GM19328 (cell line): Measurements from ENCODE around the gene FZD1.

Source experiments
- ATAC-seq: cut with Tn5 transposase; IDR thresholded peaks from one replicate; pipeline ENCODE4 v1.9.1; 2021; ENCODE audit warnings: mild to moderate bottlenecking, moderate library complexity; ENCODE audit not compliant: unreplicated experiment

The FZD1 gene

DNA sequence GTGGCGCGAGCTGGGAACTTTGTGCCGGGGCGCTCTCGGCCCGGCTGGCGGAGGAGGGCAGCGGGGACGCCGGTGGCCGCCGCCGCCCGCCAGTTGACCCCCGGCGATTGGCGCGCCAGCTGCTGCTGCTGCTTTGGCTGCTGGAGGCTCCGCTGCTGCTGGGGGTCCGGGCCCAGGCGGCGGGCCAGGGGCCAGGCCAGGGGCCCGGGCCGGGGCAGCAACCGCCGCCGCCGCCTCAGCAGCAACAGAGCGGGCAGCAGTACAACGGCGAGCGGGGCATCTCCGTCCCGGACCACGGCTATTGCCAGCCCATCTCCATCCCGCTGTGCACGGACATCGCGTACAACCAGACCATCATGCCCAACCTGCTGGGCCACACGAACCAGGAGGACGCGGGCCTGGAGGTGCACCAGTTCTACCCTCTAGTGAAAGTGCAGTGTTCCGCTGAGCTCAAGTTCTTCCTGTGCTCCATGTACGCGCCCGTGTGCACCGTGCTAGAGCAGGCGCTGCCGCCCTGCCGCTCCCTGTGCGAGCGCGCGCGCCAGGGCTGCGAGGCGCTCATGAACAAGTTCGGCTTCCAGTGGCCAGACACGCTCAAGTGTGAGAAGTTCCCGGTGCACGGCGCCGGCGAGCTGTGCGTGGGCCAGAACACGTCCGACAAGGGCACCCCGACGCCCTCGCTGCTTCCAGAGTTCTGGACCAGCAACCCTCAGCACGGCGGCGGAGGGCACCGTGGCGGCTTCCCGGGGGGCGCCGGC lies 870 bp downstream of the FZD1 start:
- peak; percentile 33 for ATAC-seq

DNA sequence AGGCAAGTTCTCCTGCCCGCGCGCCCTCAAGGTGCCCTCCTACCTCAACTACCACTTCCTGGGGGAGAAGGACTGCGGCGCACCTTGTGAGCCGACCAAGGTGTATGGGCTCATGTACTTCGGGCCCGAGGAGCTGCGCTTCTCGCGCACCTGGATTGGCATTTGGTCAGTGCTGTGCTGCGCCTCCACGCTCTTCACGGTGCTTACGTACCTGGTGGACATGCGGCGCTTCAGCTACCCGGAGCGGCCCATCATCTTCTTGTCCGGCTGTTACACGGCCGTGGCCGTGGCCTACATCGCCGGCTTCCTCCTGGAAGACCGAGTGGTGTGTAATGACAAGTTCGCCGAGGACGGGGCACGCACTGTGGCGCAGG lies 1.4 kb downstream of the FZD1 start:
- ATAC-seq: no peak

DNA sequence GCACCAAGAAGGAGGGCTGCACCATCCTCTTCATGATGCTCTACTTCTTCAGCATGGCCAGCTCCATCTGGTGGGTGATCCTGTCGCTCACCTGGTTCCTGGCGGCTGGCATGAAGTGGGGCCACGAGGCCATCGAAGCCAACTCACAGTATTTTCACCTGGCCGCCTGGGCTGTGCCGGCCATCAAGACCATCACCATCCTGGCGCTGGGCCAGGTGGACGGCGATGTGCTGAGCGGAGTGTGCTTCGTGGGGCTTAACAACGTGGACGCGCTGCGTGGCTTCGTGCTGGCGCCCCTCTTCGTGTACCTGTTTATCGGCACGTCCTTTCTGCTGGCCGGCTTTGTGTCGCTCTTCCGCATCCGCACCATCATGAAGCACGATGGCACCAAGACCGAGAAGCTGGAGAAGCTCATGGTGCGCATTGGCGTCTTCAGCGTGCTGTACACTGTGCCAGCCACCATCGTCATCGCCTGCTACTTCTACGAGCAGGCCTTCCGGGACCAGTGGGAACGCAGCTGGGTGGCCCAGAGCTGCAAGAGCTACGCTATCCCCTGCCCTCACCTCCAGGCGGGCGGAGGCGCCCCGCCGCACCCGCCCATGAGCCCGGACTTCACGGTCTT lies 1.9 kb downstream of the FZD1 start:
- no peak for ATAC-seq

DNA sequence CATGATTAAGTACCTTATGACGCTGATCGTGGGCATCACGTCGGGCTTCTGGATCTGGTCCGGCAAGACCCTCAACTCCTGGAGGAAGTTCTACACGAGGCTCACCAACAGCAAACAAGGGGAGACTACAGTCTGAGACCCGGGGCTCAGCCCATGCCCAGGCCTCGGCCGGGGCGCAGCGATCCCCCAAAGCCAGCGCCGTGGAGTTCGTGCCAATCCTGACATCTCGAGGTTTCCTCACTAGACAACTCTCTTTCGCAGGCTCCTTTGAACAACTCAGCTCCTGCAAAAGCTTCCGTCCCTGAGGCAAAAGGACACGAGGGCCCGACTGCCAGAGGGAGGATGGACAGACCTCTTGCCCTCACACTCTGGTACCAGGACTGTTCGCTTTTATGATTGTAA lies 2.5 kb downstream of the FZD1 start:
- no peak for ATAC-seq

DNA sequence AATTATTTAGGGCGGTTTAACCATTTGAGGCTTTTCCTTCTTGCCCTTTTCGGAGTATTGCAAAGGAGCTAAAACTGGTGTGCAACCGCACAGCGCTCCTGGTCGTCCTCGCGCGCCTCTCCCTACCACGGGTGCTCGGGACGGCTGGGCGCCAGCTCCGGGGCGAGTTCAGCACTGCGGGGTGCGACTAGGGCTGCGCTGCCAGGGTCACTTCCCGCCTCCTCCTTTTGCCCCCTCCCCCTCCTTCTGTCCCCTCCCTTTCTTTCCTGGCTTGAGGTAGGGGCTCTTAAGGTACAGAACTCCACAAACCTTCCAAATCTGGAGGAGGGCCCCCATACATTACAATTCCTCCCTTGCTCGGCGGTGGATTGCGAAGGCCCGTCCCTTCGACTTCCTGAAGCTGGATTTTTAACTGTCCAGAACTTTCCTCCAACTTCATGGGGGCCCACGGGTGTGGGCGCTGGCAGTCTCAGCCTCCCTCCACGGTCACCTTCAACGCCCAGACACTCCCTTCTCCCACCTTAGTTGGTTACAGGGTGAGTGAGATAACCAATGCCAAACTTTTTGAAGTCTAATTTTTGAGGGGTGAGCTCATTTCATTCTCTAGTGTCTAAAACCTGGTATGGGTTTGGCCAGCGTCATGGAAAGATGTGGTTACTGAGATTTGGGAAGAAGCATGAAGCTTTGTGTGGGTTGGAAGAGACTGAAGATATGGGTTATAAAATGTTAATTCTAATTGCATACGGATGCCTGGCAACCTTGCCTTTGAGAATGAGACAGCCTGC lies 3.1 kb downstream of the FZD1 start:
- no peak for ATAC-seq

DNA sequence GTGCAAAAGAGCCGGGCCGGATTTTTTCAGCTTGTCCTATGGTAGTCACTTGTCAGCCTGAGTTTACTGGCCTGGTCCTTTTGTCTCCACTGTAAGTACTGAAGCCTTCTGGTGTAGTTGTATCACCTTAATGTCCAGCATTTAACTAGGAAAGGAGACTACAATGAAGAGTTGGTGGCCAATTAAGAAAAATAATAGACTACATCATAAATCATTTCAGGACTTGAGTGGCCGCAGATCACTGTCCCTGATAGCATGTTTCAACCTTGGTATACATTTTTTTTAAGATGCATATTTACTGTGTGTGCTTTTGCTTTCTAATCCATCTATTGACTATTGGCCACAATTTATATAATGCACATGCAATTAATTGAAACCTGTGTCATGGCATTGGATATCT lies 6.1 kb downstream of the FZD1 start:
- ATAC-seq: no peak

DNA sequence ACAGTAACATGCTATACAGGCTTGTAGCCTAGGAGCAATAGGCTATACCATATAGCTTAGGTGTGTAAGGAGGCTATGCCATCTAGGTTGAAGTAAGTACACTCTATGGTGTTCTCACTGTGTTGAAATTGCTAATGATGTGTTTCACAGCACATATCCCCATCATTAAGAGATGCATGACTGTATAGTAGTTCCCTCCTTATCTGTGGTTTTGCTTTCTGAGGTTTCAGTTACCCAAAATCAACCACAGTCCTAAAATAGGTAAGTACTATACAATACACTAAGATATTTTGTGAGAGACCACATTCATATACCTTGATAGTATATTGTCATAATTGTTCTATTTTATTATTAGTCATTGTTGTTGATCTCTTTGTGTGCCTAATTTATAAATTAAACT lies 12.7 kb downstream of the FZD1 start:
- ATAC-seq: peak; percentile 96

DNA sequence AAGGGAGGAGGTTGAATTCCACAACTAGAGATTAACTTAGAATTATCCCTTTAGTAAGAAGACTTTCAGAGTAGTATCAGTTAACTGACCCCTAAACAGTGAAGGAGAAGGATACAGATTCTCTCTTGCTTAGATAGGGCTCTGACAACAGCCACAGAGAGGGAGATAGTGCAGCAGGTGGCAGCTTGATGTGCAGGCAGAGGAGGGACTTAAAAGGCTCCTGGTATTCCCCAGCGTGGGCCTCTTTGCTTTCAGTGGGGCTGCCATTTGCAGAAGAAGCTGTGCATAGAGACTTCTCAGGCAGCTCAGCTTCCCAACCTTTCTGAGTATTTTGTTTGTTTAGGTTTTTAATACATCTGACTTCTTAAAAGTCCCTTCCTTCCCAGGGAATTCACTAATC lies 16.0 kb downstream of the FZD1 start:
- no peak for ATAC-seq

DNA sequence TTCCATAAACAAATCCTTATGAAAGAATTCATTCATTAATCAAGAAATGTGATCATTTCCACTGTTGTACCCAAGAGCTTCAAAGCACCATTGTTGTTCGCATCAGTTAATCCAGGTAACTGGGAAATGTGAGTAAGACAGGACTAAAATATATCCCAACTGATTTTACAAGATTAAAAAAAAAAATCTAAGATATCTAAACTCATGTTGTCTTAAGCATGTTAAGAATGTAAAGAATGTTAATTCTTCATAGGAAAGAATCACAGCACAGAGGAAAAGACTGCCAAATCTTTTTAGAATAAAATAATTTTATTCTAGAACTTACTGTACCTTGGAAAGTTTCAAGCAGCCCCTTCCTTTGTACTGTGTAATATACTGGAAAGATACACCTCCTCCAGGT lies 16.4 kb downstream of the FZD1 start:
- no peak for ATAC-seq

DNA sequence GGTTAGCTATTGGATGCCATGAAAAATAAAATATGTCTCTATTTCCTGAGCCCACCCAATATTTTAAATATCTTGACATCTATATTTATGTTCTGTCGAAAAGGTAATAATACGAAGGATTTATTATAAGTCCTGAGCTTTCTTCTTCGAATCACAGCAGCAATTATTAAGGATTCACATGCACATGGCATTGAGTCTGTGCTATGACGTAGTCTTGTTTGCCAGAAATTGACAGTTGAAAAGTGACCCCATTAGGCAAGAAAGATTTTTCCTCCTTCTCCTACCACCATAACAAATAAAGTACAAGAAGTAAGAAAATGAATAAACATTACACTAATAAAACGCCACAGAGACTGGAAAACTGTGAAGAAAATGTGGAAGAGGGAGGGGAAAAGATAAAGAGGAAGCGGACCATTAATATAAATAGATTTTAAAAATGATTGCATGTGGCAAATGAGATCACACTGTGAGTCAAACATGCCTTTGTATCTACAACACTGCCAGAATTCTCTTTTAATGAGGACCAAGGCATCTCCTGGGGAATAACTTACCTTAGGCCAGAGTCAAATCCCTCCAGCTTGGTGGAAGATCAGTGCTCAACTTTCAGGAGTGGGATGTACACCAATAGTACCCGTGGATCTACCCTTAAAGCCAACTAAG lies 21.6 kb downstream of the FZD1 start:
- no peak for ATAC-seq

DNA sequence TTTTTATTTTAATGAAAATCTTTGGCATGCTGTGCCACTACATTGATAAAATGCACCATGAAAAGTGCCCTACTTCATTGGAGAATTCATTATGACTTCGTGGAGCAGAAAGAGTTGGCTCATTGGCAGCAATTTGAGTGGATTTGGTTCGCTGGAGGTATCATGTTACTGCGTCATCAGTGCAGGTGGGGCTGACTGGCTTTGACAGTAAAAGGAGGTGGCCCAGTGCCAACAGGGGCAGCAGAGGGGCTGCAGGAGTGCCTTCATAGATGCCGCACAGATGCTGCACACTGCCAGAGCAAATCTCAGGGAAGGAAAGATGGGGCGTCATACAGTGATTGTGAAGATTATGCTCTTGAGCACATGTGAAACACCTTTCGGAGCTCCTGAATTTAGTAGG lies 22.2 kb downstream of the FZD1 start:
- ATAC-seq: no peak

DNA sequence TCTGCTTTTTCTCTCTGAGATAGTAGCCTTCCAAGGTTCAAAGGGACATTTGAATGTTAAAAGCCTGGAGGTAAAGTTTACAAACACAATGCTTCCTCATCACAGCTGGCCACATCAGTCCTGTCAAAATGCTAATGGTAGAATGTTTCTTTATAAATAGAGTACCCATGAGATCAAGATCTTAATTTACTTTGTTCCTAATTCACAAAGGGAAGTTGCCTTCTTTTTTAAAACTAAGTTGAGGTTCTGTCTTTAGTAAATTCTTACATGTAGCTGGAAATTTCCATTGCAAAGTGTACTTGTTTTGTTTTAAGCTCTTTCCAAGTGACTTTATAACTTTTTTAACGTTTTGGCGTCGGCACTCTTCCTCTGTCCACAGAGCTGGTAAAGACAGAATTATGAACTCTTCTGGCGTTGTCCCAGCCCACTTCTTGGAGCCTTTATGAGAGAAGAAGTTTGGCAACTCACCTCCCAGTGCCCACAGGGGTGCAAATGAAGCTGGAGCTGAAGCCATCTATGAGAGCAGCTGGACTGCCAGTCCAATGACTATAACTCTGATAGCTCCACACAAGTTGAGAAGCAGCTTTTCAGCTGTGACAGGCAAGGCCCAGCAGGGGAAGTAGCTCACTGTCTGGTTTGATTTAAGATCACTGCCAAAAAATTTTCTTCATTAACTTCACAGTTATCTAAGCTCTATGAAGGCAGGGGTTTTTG lies 23.3 kb downstream of the FZD1 start:
- no peak for ATAC-seq

DNA sequence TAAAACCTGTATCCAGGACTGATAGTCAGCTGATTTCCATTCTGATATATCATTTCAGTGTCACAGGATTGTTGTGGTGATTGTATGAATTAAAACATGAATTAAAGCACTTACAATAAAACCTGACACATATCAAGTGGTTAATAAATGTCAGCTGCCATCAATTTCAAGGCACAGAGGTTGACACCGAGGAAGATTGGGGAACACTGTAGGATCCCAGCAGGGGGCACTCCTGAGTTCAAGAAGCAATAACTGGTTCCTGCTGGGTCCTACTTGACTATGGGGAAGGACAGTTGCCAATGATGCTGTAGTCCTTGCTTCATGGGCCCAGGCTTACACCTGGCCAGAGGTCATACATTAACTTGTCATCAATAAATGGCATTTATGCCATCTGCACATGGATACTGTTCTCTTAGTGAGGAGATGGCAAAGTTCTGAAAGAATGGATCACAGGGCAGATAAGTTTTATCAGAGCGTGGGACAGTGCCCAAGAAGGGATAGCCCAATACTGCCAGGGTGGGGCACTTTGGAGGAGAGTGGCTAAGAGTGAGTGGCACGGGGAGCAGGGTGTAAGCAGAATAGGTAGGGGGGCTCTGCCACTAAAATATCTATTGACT lies 24.1 kb downstream of the FZD1 start:
- ATAC-seq: no peak

DNA sequence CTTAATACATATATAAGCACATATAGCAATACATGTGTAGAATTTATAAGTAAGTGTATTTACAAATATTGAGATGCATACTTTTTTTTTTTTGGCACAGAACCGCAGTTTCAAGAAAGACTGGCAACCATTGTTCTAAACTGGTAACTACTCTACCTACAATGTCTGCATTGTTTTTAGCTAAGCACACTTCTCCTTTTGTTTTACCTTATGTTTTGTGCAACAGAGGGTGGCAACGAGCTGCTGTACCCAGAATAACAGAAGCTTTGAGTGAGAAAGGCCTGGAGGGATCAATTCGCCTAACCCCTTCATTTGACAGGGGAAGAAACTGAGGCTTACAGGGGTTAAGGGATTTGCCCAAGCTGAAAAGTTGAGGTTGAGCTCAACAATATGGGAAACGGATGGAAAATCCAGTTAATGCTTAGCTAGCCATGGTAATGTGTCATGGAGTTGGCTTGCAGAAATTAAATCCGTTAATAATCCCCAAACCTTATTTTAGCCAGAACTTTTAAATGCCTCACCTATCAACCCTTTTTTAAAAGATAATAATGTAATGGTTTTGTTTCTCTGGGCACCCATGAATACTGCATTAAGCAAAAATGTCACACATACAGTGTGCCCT lies 25.5 kb downstream of the FZD1 start:
- ATAC-seq: no peak

DNA sequence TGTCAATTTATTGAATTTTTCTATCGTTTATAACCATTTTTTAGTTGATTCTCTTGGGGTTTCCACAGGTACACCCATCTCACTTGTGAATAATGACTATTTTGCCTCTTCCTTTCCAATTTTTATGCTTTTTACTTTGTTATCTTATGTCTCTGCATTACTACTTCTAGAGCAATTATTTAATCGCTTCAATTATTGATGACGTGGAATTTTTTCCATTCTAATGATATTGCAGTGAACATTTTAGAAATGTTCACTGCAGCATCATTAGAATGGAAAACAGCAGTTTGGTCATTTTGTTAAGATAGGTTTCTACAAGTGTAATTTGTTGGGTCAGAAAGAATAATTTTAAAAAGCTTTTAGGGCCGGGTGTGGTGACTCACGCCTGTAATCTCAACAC lies 27.1 kb downstream of the FZD1 start:
- ATAC-seq: no peak

DNA sequence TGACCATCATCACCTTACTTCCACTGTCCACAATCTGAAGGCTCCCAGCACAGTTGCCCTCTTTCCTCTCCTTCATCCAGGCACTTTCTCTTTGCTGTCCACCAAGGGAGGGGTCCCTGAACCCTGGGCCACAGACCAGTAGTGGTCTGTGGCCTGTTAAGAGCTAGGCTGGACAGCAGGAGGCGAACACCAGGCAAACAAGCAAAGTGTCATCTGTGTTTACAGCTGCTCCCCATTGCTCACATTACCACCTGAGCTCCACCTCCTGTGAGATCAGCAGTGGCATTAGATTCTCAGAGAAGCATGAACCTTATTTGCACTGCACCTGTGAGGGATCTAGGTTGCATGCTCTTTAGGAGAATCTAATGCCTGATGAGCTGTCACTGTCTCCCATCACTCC lies 27.7 kb downstream of the FZD1 start:
- no peak for ATAC-seq

DNA sequence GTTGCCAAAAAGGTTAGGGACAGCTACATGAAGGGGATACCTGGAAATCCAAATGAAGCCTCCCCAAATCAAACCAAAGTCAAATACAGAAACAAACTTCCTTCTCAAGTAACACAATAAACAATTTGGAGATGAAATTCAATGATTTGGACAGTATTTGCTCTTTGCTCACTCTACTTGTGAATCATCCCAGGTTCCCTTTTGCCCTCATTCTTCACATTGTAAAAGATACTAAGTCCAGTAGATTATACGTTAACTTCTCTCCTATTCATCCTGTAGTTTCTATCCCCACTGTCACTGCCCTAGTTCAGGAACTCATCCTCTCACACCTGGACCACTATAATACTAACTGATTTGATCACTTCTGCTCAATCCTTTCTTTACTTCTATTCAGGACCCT lies 28.3 kb downstream of the FZD1 start:
- no peak for ATAC-seq

DNA sequence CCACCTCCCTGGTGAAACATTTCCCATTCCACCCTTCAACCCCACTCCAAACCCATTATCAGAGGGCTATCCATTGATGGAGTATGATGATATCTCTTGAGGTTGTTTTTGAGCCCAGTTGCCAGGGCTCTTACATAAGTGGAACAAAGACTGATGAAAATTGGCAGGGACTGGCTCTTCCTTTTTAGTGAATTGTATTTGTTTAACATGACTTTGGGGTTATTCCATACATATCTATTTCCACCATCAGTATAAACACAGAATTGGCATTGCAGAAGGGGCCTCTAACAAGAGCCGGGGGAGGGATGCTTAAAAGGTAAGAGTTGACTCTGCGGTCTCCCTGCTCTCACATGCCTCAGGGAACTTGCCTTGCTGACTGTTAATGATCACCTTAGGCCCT lies 28.9 kb downstream of the FZD1 start:
- no peak for ATAC-seq

DNA sequence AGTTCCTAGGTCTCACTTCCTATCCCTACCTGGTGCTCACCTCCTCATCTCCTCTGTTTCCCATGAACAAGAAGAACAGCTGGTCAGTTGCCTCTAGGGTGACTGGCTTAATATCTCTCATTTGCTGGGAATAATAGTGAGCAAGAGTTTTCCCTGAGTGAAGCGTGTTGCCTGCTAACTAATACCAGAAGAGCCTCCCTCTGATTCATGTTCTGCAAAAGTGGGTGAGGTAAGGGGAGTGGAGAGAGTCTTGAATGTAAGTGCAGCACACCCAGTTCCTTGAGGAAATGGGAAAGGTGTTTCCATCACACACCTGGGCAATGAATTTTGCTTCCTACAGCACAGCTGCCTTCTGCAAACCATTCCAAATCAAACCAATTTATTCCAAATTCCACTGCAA lies 29.6 kb downstream of the FZD1 start:
- ATAC-seq: no peak

DNA sequence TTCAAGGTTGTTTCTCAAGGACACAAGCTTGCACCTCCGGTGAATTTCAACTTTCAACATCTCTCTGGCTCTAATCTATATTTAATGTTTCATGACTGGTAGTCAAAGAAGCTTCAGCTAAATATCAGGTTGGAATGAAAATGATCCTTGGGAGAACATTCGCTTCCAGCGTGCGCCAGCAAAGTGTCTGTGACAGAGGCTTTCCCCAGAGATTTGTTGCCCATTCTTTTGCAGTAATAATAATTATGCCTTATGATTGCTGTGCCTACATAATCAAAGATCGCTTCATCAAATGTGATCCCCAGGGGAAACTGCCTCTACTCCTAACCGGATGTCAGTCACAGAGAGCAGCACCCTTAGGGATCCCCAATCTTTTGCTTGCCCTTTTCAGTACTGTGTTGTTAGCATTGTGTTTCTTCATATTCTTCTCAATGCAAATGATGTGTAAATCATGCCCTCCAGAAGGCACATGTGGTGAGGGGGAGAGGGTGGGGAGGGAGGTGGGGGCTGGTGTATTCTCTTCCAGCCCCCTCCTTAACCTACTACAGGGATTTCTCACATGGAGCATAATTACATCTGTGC lies 30.5 kb downstream of the FZD1 start:
- no peak for ATAC-seq
